Measurements from ENCODE around the gene GAREM1.

DNA sequence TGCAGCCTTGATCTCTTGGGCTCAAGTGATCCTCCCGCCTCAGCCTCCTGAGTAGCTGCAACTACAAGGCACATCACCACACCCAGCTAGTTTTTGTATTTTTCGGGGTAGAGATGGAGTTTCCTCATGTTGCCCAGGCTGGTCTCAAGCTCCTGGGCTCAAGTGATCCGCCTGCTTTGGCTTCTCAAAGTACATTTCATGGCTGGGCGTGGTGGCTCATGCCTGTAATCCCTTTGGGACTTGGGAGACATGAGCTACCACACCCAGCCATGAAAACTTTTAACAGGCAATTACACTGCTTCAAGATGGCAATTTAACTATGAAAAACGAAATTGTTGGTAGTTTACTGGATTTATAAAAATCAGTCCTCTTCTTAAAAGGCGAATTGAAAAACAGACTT is 211.1 kb downstream of the GAREM1 start:
- TF ChIP-seq, protein P1, sequence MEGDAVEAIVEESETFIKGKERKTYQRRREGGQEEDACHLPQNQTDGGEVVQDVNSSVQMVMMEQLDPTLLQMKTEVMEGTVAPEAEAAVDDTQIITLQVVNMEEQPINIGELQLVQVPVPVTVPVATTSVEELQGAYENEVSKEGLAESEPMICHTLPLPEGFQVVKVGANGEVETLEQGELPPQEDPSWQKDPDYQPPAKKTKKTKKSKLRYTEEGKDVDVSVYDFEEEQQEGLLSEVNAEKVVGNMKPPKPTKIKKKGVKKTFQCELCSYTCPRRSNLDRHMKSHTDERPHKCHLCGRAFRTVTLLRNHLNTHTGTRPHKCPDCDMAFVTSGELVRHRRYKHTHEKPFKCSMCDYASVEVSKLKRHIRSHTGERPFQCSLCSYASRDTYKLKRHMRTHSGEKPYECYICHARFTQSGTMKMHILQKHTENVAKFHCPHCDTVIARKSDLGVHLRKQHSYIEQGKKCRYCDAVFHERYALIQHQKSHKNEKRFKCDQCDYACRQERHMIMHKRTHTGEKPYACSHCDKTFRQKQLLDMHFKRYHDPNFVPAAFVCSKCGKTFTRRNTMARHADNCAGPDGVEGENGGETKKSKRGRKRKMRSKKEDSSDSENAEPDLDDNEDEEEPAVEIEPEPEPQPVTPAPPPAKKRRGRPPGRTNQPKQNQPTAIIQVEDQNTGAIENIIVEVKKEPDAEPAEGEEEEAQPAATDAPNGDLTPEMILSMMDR (IDR thresholded peaks at IDR 0.05 in 2 of 3, conservative IDR thresholded peaks at IDR 0.05 in 1 of 3; ENCODE audit: borderline replicate concordance in 1 of 3, insufficient read depth in 1 of 3, low read depth in 2 of 3, low read length in 2 of 3): no peak
- TF ChIP-seq POLR2A (IDR thresholded peaks at IDR 0.05; ENCODE audit: borderline replicate concordance, extremely low read depth, insufficient read depth, insufficient read length): no peak
- TF ChIP-seq, protein P2, sequence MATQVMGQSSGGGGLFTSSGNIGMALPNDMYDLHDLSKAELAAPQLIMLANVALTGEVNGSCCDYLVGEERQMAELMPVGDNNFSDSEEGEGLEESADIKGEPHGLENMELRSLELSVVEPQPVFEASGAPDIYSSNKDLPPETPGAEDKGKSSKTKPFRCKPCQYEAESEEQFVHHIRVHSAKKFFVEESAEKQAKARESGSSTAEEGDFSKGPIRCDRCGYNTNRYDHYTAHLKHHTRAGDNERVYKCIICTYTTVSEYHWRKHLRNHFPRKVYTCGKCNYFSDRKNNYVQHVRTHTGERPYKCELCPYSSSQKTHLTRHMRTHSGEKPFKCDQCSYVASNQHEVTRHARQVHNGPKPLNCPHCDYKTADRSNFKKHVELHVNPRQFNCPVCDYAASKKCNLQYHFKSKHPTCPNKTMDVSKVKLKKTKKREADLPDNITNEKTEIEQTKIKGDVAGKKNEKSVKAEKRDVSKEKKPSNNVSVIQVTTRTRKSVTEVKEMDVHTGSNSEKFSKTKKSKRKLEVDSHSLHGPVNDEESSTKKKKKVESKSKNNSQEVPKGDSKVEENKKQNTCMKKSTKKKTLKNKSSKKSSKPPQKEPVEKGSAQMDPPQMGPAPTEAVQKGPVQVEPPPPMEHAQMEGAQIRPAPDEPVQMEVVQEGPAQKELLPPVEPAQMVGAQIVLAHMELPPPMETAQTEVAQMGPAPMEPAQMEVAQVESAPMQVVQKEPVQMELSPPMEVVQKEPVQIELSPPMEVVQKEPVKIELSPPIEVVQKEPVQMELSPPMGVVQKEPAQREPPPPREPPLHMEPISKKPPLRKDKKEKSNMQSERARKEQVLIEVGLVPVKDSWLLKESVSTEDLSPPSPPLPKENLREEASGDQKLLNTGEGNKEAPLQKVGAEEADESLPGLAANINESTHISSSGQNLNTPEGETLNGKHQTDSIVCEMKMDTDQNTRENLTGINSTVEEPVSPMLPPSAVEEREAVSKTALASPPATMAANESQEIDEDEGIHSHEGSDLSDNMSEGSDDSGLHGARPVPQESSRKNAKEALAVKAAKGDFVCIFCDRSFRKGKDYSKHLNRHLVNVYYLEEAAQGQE (IDR thresholded peaks at IDR 0.05; ENCODE audit: low read depth): no peak
- no peak for TF ChIP-seq ELF1 (IDR thresholded peaks at IDR 0.05; ENCODE audit: borderline replicate concordance, low read depth)
- TF ChIP-seq SIN3A (IDR thresholded peaks at IDR 0.05; ENCODE audit: low read depth): no peak
- TF ChIP-seq ZFX (IDR thresholded peaks at IDR 0.05): no peak
- no peak for TF ChIP-seq EZH2phosphoT487 (IDR thresholded peaks at IDR 0.05; ENCODE audit: borderline replicate concordance)
- TF ChIP-seq ZNF274 (IDR thresholded peaks at IDR 0.05; ENCODE audit: low read depth, low read length): no peak
- TF ChIP-seq RAD21 (IDR thresholded peaks at IDR 0.05; ENCODE audit: low read depth): no peak

Data from HCT116 (cell line).